ENCODE data around the gene GADD45G. TPM values are rescaled to one million over a fixed set of nuclear protein-coding genes. Genes with fewer than 3 reads are reported as not detected.
A peak's percentile ranks its signal among the peaks of the same experiment; 100 is the strongest.

GADD45G gene
- total RNA-seq, 1 donor from 2014 or later: 14.4 TPM

GRCh38 chr9:89640361-89640760, 35.5 kb downstream of the GADD45G start:
- no peaks in the 10 kb centered on the region for H3K27me3 ChIP-seq (ENCODE audit: low read depth)
- no peaks in the 10 kb centered on the region for H3K36me3 ChIP-seq
- H3K9me3 ChIP-seq: no peaks in the 10 kb centered on the region
- peak overlapping the region; percentile 76 for H3K27ac ChIP-seq
- H3K4me3 ChIP-seq: peak overlapping the region; percentile 22
- intact Hi-C loops (cut with DNase I): no loop called here
- H3K4me1 ChIP-seq: peaks cover 30% of the 10 kb centered on the region
- peak; percentile 39 to 69 for ATAC-seq
- DNase-seq: peak; percentile 64
- no peak for TF ChIP-seq CTCF (IDR thresholded peaks at IDR 0.05)

- intact Hi-C loops (cut with DNase I): no loop called here
- Histone ChIP-seq H3K4me1 (peaks cover 27% of the 10 kb centered on the region), H3K27me3 (ENCODE audit: low read depth) (no peaks in the 10 kb centered on the region), H3K36me3 (no peaks in the 10 kb centered on the region), H3K9me3 (no peaks in the 10 kb centered on the region), H3K27ac (no peak overlapping the region), H3K4me3 (no peak overlapping the region)
- TF ChIP-seq CTCF (IDR thresholded peaks at IDR 0.05): no peak
- no peak for ATAC-seq
- DNase-seq: no peak
These were observed 36.0 kb downstream of the GADD45G start for GRCh38 chr9:89640801-89641200.

GRCh38 chr9:89641980-89642379, 37.2 kb downstream of the GADD45G start:
- no peaks in the 10 kb centered on the region for H3K9me3 ChIP-seq
- no peak for TF ChIP-seq CTCF (IDR thresholded peaks at IDR 0.05)
- no peak overlapping the region for H3K27ac ChIP-seq
- DNase-seq (no peak), ATAC-seq (no peak)
- peaks cover 27% of the 10 kb centered on the region for H3K4me1 ChIP-seq
- no peak overlapping the region for H3K4me3 ChIP-seq
- no peaks in the 10 kb centered on the region for H3K36me3 ChIP-seq
- intact Hi-C loops (cut with DNase I): no loop called here
- H3K27me3 ChIP-seq (ENCODE audit: low read depth): no peaks in the 10 kb centered on the region

- no peaks in the 10 kb centered on the region for H3K9me3 ChIP-seq
- ATAC-seq (no peak), DNase-seq (no peak)
- H3K36me3 ChIP-seq: no peaks in the 10 kb centered on the region
- no peak overlapping the region for H3K27ac ChIP-seq
- peaks cover 27% of the 10 kb centered on the region for H3K4me1 ChIP-seq
- H3K27me3 ChIP-seq (ENCODE audit: low read depth): no peaks in the 10 kb centered on the region
- TF ChIP-seq CTCF (IDR thresholded peaks at IDR 0.05): no peak
- no peak overlapping the region for H3K4me3 ChIP-seq
- intact Hi-C loops (cut with DNase I): no loop called here
These were observed 38.0 kb downstream of the GADD45G start for GRCh38 chr9:89642789-89643188.

GRCh38 chr9:89646189-89646939, 41.6 kb downstream of the GADD45G start:
- ATAC-seq: no peak
- no peak for TF ChIP-seq CTCF (IDR thresholded peaks at IDR 0.05)
- Histone ChIP-seq H3K4me1 (no peaks in the 10 kb centered on the region), H3K9me3 (no peaks in the 10 kb centered on the region), H3K27ac (no peak overlapping the region), H3K4me3 (no peak overlapping the region), H3K27me3 (ENCODE audit: low read depth) (no peaks in the 10 kb centered on the region), H3K36me3 (no peaks in the 10 kb centered on the region)
- DNase-seq: no peak
- intact Hi-C loops (cut with DNase I): no loop called here

Measured in lower lobe of right lung (tissue), 2 donors.